ENCODE data around the gene GNB1.

DNA sequence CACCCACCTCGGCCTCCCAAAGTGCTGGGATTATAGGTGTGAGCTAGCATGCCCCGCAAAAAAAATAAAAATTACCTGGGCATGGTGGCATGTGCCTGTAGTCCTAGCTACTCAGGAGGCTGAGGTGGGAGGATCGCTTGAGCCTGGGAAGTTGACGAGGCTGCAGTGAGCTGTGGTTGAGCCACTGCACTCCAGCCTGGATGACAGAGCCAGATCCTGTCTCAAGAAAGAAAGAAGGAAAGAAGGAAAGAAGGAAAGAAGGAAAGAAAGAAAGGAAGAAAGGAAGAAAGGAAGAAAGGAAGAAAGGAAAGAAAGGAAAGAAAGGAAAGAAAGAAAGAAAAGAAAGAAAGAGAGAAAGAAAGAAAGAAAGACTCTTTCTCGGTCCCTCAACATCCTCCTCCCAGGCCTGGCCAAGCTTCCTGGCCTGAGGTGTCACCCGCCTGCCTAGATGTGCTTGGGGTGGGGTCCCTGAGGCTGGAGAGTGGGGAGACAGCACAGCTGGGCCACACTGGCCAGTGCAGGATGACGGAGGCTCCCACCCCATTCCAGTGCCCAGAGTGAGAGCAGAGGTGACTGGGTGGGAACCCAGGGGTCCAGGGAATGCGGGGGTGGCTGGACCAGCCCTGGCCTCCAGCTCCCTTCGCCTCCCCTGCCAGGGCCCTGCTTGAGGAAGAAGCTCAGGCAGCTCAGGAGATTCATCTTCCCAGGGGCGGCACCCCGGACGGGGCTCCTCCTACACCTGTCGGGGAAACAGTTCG, 10.2 kb upstream of the GNB1 start:
- TF ChIP-seq, protein P1, sequence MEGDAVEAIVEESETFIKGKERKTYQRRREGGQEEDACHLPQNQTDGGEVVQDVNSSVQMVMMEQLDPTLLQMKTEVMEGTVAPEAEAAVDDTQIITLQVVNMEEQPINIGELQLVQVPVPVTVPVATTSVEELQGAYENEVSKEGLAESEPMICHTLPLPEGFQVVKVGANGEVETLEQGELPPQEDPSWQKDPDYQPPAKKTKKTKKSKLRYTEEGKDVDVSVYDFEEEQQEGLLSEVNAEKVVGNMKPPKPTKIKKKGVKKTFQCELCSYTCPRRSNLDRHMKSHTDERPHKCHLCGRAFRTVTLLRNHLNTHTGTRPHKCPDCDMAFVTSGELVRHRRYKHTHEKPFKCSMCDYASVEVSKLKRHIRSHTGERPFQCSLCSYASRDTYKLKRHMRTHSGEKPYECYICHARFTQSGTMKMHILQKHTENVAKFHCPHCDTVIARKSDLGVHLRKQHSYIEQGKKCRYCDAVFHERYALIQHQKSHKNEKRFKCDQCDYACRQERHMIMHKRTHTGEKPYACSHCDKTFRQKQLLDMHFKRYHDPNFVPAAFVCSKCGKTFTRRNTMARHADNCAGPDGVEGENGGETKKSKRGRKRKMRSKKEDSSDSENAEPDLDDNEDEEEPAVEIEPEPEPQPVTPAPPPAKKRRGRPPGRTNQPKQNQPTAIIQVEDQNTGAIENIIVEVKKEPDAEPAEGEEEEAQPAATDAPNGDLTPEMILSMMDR (IDR thresholded peaks at IDR 0.05): no peak
- TF ChIP-seq POLR2A (IDR thresholded peaks at IDR 0.05): no peak

Data from adrenal gland (tissue), 5 donors.